Astrocyte of the cerebellum (primary cell): ENCODE results near the gene BYSL.
A peak's percentile ranks its signal among the peaks of the same experiment; 100 is the strongest.

ENCODE experiments used
- DNase-seq: peaks from one replicate; pipeline ENCODE4 v3.0.0-alpha.2; 2011; ENCODE audit warnings: low read depth
- H3K4me3 ChIP-seq: 2 replicates; pipeline ENCODE4 v1.5.1; 2011; ENCODE audit warnings: mild to moderate bottlenecking, low read depth, low read length, moderate library complexity
- in situ Hi-C: cut with HindIII; loops from 2 replicates; pipeline ENCODE4 v1.10.0; 2017; ENCODE audit warnings: low sequenced_read_pairs
- TF ChIP-seq, protein P1 (sequence below): IDR thresholded peaks from 2 replicates; pipeline ENCODE4 v1.5.1; 2012; ENCODE audit warnings: low read length, low read depth, moderate library complexity, mild to moderate bottlenecking; ENCODE audit errors: missing control alignments

The BYSL gene

DNA sequence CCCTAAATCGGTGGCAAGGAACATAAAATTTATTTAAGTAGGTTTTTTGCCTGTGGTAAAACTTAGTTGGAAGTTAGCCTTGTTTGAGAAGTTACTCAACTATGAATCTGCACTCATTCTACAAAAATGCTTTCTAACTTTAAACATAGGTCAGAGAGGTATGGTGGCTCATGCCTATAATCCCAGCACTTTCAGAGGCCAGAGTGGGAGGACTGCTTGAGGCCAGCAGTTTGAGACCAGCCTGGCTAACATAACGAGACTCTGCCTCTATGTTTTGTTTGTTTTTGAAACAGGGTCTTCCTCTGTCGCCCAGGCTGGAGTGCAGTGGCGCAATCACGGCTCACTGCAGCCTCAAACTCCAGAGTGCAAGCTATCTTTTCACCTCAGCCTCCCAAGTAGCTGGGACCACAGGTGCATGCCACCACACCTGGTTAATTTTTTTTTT is 42.3 kb upstream of the BYSL start:
- in situ Hi-C loops, result no loop called here
- TF ChIP-seq, protein P1, sequence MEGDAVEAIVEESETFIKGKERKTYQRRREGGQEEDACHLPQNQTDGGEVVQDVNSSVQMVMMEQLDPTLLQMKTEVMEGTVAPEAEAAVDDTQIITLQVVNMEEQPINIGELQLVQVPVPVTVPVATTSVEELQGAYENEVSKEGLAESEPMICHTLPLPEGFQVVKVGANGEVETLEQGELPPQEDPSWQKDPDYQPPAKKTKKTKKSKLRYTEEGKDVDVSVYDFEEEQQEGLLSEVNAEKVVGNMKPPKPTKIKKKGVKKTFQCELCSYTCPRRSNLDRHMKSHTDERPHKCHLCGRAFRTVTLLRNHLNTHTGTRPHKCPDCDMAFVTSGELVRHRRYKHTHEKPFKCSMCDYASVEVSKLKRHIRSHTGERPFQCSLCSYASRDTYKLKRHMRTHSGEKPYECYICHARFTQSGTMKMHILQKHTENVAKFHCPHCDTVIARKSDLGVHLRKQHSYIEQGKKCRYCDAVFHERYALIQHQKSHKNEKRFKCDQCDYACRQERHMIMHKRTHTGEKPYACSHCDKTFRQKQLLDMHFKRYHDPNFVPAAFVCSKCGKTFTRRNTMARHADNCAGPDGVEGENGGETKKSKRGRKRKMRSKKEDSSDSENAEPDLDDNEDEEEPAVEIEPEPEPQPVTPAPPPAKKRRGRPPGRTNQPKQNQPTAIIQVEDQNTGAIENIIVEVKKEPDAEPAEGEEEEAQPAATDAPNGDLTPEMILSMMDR, result no peak
- DNase-seq, result peak; percentile 9
- H3K4me3 ChIP-seq, result no peak overlapping the region

GRCh38 chr6:41881506-41881905 is 39.8 kb upstream of the BYSL start:
- DNase-seq, result no peak
- TF ChIP-seq, protein P1, result no peak
- in situ Hi-C loops, result no loop called here
- no peak overlapping the region for H3K4me3 ChIP-seq

DNA sequence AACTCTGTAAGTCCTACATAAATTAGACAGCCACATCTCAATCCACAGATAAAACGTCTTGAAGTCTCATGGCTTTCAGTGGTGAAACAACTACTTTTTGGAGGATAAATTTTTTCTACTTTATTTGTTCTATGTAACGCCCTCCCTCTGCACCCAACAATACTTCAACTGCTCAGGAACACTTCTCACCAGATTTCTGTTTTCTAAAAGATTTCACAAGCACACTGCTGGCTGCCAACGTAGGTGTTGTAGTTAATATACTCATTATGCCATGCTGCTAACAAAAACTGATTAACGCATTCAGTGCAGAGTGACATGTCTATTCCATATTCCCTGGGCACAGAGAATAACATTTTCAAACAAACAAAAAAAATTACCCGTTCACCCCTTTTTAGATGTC is 36.3 kb upstream of the BYSL start:
- no peak overlapping the region for H3K4me3 ChIP-seq
- in situ Hi-C loops, result no loop called here
- TF ChIP-seq, protein P1, result no peak
- DNase-seq, result no peak

DNA sequence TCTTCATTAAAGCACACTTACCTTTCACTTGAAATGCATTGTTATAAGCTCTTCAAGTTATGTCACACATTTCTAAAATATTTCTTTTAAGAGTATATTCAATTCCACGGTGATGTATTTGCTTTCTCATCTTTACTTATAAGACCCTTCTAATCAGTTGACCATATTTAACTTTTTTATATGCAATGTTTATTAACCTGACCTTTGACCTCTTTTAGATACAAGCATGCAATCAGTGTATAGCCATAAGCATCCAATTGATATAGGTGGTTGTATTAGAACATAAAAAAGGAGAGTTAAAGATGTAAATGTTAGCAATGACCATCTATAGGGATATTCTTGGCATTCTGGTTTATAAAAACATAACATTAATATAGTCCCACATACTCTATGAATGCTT is 35.4 kb upstream of the BYSL start:
- TF ChIP-seq, protein P1, result no peak
- DNase-seq, result no peak
- no peak overlapping the region for H3K4me3 ChIP-seq
- in situ Hi-C loops, result no loop called here

DNA sequence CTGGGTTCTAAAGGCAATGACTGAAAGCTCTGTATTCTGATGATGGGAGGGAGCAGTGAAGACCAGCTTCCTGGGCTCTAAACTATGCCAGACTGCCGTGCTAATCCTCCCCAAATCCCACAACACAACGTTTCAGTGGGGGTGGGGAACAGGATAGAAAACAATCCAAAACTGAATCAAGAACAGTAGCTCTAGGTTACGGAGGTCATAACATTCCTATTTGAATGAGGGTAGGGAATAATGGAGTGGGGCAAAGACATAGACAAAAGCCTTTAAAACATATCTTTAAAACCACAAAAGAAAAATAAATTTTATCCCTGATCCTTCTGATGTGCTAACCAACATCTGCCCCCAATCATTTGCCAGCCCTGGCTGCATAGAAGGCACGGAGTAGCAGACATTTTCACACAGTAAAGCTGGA is 34.0 kb upstream of the BYSL start:
- TF ChIP-seq, protein P1, result no peak
- DNase-seq, result no peak
- in situ Hi-C loops, result no loop called here
- no peak overlapping the region for H3K4me3 ChIP-seq

DNA sequence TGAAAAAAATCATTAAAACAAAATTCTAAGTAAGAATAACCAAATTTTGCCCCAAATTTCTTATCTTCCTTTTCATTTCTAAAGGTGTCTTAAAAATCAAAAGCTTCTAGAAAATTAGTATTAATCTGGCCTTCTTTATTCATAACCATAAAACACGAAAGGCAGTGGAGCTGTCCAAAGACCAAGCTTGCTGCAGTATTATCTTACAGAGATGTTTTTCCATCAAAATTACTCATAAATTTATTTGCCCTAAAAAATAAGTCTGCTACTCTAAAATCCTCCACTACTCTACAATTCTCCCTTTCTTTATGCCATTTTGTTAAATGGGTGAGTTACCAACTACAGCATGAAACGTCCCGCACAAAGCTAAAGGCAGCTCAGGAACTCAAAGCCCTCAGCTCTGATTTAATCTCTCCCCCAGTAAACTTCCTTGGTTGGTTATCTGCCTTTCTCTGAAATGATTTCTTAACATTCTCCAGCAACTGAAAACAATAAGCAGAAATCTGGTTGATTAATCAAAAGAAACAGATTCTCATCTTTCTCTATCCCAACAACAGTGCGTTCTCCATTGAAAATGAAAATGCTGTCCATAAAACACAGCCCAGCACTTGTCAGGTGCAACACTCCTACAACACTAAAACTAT is 28.3 kb upstream of the BYSL start:
- H3K4me3 ChIP-seq, result no peak overlapping the region
- TF ChIP-seq, protein P1, result no peak
- no peak for DNase-seq
- in situ Hi-C loops, result no loop called here
